Left lobe of liver (tissue), 2 donors: ENCODE results near the gene PROZ. TPM values are rescaled to one million over a fixed set of nuclear protein-coding genes. Genes with fewer than 3 reads are reported as not detected.
A peak's percentile ranks its signal among the peaks of the same experiment; 100 is the strongest.
"Not testable (repeated sequence)": the region's sequence is repeated elsewhere in the genome, so short reads cannot be mapped to it uniquely, and the experiment has no call there.

ENCODE experiments used
- ATAC-seq: fragments of 200-7000 bp; cut with Tn5 transposase; one replicate; pipeline ENCODE4 v1.9.1; 2020; ENCODE audit warnings: mild to moderate bottlenecking, moderate library complexity
- DNase-seq: peaks from one replicate; pipeline ENCODE4 v3.0.0-alpha.2; 2020; ENCODE audit warnings: low spot score
- total RNA-seq: library from RNA; stranded (reverse); gene quantifications from one replicate; pipeline ENCODE4 v1.2.1, GENCODE V29; 2021
- donor health status: DM: no; HTN: no; CAD: no; lungs with moderate emphysema.
- donor health status: DM: no; HTN: yes; CAD: no.

Gene PROZ
- total RNA-seq, 1 donor from 2014 or later: 50.2 TPM

DNA sequence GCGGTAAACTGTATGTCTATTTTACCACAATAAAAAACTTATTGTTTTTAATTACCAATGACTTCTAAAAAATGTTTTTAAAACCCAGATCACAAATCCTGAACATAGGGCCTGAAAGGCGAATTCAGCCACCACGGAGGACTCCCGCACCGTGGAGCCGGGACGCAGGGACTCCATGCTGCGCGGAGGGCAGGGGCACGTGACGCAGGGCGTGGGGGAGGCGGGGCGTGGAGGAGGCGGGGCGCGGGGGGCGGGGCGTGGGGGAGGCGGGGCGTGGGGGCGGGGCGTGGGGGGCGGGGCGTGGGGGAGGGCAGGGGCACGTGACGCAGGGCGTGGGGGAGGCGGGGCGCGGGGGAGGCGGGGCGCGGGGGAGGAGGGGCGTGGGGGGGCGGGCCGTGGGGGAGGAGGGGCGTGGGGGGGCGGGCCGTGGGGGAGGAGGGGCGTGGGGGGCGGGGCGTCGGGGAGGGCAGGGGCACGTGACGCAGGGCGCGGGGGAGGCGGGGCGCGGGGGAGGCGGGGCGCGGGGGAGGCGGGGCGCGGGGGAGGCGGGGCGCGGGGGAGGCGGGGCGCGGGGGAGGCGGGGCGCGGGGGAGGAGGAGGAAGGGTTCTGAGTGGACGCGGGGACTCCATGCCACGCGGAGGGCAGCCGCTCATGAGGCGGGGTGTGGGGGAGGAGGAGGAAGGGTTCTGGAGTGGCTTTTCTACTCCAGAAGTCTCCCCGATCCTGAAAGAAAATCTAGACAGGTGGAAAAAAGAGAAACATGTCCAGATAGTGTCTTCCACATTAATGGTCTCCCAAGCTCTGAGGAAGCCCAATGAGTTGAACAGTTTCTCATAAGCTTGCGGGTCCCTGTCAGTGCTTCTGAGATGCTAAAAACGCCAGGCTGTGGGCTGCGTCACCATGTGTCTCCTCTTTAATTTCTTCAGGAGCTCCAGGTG lies 4.4 kb upstream of the PROZ start:
- peak; percentile 47 for ATAC-seq
- peak; percentile 87 for DNase-seq

DNA sequence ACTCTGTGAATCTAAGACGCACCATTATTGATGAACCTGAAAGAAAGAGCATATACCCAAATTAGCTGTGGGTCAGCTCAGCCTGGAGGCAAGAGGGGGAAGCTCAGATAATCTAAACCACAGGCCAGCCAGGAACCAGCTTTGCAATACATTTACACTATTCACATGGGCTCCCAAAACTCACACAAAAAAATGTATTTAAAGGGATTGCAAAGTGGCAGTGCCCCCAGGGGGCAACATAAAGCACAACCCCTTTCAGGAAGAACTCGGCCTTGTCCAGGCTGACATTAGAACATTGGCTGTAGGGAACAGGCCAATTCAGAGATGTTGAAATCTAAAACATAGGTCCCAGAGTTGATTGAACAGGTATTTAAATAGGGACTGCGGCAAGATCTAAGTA lies 3.2 kb upstream of the PROZ start:
- no peak for ATAC-seq
- peak; percentile 38 for DNase-seq

- no peak for ATAC-seq
- peak; percentile 42 for DNase-seq
Measured at GRCh38 chr13:113155982-113156655, 2.3 kb upstream of the PROZ start.

DNA sequence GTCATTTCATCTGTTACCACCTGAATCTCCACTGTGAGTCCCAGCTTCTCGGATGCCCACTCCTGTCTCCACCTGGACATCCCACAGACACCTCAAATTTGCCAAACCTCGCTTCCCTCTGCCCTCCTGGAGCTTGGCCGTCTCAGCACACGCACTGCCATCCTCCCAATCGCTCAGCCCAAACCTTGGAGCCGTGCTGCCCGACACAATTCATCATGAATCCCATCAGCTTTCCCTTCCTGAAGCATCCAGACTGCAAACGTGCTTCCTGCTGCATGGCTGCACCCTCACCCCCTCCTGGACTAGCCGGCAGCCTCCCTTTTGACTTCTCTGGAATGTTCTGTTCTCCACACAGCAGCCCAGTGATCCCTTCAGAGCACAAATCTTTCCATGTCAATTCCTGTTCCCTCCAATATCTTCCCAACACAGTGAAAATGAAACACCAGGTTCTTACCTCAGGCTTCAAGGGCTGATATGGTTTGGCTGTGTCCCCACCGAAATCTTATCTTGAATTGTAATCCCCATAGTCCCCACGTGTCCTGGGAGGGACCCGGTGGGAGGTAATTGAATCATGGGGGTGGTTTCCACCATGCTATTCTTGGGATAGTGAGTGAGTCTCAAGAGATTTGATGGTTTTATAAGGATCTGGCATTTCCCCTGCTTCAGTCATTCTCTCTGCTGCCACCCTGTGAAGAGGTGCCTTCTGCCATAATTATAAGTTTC lies 1.1 kb upstream of the PROZ start:
- peak; percentile 41 for DNase-seq
- ATAC-seq: no peak

- DNase-seq (peak; percentile 78), ATAC-seq (peak; percentile 72)
Measured at GRCh38 chr13:113158946-113159345, 498 bp downstream of the PROZ start.

DNA sequence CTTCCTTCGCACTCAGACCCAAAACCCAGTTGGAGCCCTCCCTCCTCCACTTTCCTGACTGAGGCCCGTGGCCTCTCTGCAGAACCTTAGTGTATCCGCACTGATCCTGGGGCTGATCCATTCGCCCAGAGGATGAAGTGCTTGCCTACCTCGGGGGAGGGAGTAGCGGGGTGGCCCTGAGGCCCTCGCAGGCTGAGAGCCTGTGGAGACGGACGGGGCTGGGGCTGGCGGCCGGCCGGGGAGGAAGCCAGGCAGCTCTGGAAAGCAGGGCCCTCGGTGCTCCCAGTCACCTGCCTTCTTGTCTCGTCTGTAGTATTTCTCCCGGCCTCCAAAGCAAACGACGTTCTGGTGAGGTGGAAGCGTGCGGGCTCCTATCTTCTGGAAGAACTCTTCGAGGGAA lies 1.3 kb downstream of the PROZ start:
- peak; percentile 46 for DNase-seq
- ATAC-seq: peak; percentile 2

DNA sequence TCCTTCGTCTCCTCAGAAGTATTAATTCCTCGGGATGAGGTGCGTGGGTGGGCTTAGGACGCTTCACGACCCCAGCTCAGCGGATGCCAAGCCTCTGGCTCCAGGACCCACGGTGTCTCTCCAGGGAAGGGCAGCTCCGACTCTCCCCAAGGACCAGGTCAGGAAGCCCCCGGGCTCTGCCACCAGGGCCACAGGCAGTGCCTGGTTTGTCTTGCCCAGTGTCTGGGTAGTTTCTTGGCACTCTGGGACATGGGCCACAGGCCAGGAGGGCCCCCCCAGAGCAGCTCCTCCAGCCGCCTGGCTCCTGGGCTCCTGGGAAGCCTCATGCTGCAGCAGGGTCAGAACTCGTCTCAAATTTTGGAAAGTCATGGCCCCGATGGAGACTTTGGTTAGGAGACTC lies 2.5 kb downstream of the PROZ start:
- ATAC-seq (no peak), DNase-seq (no peak)

DNA sequence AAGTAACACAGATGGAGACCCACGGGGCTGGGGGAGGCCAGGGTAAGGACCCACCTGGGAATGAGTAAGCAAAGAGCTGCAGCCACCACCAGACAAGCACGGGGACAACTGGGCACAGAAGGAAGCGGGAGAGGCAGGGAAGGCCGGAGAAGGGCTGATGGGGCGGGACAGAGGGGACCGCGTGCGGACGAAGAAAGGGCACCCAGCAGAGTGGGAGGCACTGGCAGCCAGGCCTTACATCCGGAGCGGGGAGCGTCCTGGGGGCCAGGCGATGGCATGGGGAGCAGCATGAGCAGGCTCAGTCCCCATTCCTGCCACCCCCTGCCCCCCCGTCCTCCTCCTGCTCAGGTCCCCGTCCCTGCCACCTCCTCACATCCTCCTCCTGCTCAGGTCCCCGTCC lies 3.0 kb downstream of the PROZ start:
- no peak for ATAC-seq
- no peak for DNase-seq

- not testable (repeated sequence) for DNase-seq, ATAC-seq
Measured at GRCh38 chr13:113161975-113162374, 3.5 kb downstream of the PROZ start.

- ATAC-seq: no peak
- peak; percentile 38 for DNase-seq
Measured at GRCh38 chr13:113162783-113163685, 4.6 kb downstream of the PROZ start.

DNA sequence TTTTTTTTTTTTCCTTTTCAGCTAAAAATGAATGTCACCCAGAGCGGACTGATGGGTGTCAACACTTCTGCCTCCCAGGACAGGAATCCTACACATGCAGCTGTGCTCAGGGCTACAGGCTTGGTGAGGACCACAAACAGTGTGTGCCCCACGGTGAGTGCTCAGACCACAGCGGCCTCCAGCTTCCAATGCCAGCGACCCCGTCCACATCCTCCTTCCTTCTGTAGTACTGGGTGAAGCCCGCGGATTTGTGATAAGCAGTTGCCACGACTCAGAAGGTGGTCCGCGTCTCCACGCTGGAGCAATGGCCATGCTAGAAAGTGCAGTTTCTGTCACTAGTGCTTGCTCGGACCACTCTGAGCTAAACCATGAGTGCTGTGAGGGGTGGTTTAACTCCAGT lies 6.0 kb downstream of the PROZ start:
- ATAC-seq: no peak

DNA sequence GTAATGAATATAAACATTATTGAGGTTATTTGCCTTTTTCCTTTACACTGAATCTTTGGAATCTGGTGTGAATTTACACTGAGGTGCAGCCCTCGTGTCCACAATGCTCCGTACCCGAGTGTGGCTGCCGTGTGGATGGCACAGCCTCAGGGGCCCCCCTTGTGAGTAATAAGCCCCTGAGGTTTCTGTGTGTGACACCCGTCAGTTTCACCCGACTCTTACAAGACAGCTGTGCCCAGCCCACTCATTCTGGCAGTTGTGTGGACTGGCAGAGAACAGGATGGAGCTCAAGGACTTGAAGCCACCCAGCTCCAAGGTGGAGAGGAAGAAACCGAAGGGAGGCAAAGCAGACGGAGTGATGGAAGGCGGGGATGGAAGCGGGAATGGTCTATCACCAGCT lies 7.8 kb downstream of the PROZ start:
- ATAC-seq: no peak
- peak; percentile 24 for DNase-seq

More for the DNA sequence above, 6.0 kb downstream of the PROZ start:
- DNase-seq: no peak

GRCh38 chr13:113166681-113167080 lies 8.2 kb downstream of the PROZ start:
- DNase-seq (no peak), ATAC-seq (no peak)

DNA sequence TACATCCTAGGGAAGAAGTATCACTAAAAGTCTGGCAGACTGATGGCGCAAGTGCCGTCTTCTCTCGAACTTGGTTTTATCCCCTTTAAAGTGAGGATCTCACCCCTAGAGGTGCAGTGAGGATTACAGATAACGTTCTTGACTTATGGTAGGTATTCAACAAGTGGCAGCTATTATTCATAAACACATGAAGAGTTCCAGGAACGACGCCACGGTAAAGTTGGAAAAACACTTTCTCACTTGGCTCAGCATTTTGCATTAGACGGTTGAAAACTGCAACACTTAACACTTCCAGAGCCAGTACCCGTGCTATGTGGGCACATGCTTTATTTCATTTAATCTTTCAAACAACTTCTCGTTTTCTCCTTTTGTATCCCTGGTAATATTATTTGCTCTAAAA lies 8.7 kb downstream of the PROZ start:
- ATAC-seq (no peak), DNase-seq (no peak)

DNA sequence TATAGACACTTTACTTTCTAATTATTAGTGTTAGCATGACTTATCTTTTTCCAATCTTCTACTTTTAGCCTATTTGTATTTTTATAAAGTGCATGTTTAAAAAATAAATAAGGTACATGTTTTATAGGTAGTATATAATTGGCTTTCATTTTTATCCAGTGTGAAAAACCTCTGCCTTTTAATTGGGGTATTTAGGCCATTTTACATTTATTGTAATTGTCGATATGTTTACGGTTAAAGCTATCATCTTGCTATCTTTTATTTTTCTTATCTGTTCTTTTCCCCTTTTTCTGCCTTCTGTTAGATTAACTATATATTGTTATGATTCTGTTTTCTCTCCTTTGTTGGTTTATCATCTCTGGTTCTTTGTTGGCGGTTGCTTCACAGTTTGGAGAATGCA lies 9.1 kb downstream of the PROZ start:
- no peak for DNase-seq
- no peak for ATAC-seq

- ATAC-seq (no peak), DNase-seq (no peak)
Measured at GRCh38 chr13:113168211-113168610, 9.8 kb downstream of the PROZ start.

GRCh38 chr13:113169277-113170272 lies 11.1 kb downstream of the PROZ start:
- peak; percentile 14 for DNase-seq
- ATAC-seq: peak; percentile 47

DNA sequence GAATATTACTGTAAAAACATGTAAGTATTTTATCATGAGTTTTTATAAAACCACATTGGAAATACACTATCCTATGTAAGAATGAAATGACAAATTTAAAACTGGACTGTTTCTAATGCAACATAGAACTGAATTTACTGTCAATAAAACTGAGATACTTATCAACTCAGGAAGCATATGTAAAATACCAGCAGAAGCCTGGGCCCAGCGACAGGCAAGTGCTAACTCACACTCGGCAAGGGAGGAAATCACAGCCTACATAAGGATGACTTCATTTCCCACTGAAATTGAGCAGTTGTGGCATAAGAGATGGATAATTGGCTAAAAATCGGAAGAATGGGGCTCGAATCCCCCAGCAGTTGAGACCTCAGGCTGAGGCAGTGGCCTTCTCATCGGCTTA lies 12.1 kb downstream of the PROZ start:
- ATAC-seq: no peak

More for the DNA sequence above, 12.1 kb downstream of the PROZ start:
- peak; percentile 18 for DNase-seq
